GM19467 (cell line): Measurements from ENCODE around the gene STAT6.

Experiments used
- ATAC-seq: cut with Tn5 transposase; IDR thresholded peaks from one replicate; pipeline ENCODE4 v1.9.1; 2021; ENCODE audit warnings: mild to moderate bottlenecking, moderate library complexity; ENCODE audit not compliant: unreplicated experiment

The STAT6 gene

GRCh38 chr12:57103856-57104255, 7.3 kb downstream of the STAT6 start:
- no peak for ATAC-seq

- no peak for ATAC-seq
Observed at GRCh38 chr12:57101892-57102695, 9.1 kb downstream of the STAT6 start.

- no peak for ATAC-seq
Observed at GRCh38 chr12:57099766-57100165, 11.4 kb downstream of the STAT6 start.

- ATAC-seq = no peak
Observed at GRCh38 chr12:57099047-57099714, 12.0 kb downstream of the STAT6 start.

DNA sequence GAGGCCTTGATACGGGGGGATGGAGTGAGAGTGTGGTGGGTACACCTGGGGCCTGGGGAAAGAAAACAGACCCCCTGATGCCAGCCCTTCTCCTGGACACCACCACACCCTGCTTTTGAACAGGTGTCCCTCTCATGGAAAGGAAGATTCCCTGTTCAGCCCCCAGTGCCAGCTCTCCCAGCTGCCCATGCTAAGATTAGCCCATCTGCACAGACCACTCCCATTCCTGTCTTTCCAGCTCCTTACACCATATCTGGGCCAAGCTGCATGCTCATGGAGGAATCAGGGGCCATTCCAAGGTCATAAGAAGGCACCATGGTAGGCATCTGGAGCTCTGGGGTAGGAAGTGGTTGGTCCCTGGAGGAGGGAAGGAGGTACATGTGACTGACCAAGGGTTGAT, 12.6 kb downstream of the STAT6 start:
- ATAC-seq = no peak

DNA sequence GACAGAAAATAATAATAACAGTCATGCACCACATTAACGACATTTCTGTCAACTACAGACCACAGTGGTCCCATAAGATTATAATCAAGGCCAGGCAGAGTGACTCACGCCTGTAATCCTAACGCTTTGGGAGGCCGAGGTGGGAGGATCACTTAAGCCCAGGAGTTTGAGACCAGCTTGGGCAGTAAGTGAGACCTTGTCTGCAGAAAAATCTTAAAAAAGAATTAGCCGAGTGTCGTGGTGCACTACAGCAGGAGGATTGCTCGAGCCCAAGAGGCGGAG, 13.7 kb downstream of the STAT6 start:
- ATAC-seq = no peak

GRCh38 chr12:57096748-57097553, 14.2 kb downstream of the STAT6 start:
- ATAC-seq = no peak

- ATAC-seq = no peak
Observed at GRCh38 chr12:57096099-57096572, 15.0 kb downstream of the STAT6 start.

DNA sequence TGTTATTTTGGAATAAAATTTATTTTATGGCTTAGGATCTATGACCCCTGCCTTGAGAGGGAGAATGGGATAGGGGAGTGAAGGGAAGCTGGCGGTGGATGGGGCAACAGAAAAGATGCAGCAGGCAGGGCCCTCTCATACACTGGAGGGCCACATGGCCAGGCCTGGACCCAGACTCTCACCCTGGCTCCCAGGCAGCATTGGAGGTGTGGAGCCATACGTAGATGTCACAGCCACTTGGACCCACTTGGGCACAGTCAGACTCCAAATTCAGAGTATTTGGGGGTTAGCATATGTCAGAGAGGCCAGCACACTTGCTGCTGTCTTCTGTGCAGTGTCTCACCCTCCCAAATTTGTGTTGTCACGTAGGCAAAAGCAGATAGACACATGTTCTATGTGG, 15.7 kb downstream of the STAT6 start:
- no peak for ATAC-seq

DNA sequence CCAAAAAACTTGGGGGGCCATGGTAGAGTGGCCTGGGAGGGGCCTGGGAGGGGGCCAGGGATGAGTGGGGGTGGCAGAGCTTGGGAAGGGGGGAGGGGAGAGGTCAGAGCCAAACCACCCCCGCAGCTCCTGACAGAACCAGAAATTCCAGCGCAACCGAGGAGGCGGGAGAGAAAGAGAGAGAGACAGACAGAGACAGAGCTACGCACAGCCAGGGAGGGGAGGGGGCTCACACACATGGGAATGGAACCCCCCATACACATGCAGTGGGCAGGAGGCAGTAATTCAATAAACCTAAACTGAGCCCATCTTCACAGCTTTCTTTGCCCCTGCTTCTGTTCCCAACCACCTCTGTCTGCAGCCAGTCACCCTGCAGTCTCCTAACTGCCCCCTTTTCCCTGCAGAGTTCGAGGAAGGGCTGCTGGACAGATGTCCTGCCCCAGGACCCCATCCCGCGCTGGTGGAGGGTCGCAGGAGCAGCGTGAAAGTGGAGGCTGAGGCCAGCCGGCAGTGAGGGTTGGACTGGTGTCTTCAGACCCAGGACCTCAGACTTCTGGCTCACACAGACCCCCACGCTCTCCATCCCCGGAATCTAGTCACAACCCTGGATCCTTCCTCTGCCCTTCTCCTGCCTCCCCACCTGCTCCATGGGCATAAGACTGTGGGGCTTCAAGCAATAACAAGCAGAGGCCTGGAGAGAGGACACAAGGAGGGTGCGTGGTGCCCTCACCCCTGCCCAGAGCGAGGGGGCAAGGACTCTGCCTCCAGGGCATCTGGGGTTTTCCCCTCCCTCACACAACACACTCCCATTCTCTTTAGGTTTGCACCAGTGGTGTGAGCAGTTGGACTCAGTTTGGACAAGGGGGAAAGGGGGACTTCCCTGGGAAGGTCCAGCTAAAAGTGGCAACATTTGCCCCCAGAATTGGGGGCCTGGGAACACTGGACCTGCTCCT, 16.7 kb downstream of the STAT6 start:
- ATAC-seq = no peak

DNA sequence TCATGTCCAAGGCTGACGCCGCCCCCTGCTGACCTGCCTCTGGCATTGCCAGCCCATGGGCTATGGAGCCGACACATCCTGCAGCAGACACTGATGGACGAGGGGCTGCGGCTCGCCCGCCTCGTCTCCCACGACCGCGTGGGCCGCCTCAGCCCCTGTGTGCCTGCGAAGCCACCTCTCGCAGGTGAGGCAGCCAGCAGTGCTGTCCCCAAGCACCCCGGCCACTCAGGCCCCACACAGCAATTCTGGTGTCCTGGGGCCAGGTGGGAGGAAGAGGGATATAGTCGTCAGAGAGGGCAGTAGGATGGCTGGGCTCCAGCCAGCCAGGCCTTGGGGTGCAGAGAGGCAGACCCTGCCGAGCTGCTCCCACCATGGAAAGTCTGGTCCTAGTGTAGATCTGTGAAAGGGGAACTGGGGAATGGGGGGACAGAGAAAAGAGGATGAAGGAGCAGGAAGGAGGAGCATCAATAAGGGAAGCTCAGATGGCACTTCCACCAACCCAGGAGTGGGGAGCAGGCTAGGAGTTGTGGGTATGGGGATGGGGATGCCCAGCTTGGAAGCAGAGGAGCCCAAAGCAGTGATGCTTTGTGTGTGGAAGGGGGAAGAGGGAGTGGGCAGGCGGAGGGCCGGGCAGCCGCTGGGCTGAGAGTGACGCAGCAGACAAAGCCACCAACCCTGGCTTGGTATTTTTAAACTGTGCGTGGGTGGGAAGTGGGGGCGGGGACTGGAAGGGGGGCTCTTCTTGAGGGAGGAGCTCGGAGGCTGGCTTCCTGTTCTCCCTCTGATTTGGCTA, 17.6 kb downstream of the STAT6 start:
- no peak for ATAC-seq

DNA sequence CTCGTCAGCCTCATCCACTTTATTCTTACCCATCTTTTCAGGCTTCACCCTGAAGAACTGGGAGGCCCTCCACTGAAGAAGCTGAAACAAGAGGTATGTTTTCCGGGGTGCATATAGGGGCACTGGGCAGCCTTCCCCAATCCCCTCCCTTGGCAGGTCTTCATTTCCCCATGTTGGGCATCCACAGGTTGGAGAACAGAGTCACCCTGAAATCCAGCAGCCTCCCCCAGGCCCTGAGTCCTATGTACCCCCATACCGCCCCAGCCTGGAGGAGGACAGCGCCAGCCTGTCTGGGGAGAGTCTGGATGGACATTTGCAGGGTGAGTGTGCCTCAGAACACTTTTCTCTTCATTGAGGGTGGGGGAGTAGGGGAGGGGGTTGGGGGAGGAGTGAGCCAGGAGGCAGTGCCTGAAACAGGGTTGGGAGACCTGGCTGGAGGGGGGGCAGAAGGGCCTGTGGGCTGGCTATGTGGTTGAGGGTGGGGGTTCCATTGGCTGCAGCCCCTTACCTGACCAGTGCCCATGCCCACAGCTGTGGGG, 18.2 kb downstream of the STAT6 start:
- no peak for ATAC-seq

GRCh38 chr12:57092529-57092862, 18.7 kb downstream of the STAT6 start:
- no peak for ATAC-seq

DNA sequence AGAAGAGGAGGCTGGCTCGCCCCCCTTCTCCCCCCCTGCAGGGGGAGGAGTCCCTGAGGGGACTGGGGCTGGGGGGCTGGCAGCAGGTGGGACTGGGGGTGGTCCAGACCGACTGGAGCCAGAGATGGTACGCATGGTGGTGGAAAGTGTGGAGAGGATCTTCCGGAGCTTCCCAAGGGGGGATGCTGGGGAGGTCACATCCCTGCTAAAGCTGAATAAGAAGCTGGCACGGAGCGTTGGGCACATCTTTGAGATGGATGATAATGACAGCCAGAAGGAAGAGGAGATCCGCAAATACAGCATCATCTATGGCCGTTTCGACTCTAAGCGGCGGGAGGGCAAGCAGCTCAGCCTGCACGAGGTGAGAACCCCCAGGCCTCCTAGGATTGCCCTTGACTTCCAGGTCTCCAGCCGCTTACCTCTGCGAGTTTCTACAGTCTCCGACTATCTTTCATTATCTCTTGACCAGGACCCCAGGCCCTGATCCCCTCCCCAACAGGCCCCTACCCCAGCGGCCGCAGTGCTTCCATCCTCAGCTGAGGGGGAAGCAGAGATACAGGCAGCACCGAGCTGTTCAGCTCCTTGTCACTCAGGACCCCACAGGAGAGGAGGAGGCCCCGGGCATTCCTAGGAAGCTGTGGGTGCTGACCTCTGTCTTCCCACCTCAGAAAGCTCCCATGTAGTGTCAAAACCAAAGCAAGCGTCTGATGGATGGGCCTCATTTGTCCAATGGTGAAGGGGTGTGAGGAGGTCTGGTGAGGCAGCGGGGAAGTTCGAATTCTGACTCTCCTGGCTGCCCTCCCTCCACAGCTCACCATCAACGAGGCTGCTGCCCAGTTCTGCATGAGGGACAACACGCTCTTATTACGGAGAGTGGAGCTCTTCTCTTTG, 19.3 kb downstream of the STAT6 start:
- no peak for ATAC-seq

DNA sequence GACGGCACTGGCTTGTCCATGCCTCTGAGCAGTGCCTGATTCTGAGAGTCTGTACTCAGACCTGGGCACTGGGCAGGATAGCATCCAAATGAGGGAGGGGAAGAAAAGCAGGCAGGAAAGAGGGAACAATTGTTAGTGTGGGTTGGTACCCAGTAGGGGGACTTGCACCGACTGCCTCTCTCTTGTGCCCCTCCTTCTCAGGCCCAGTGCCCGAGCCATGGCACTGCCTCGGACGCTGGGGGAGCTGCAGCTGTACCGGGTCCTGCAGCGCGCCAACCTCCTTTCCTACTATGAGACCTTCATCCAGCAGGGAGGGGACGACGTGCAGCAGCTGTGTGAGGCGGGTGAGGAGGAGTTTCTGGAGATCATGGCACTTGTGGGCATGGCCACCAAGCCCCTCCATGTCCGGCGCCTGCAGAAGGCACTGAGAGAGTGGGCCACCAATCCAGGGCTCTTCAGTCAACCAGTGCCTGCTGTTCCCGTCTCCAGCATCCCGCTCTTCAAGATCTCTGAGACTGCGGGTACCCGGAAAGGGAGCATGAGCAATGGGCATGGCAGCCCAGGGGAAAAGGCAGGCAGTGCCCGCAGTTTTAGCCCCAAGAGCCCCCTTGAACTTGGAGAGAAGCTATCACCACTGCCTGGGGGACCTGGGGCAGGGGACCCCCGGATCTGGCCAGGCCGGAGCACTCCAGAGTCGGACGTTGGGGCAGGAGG, 20.1 kb downstream of the STAT6 start:
- no peak for ATAC-seq

- no peak for ATAC-seq
Observed at GRCh38 chr12:57090490-57090889, 20.7 kb downstream of the STAT6 start.

GRCh38 chr12:57089271-57090245, 21.6 kb downstream of the STAT6 start:
- no peak for ATAC-seq
